ENCODE results near the gene OTUB2. TPM values are rescaled to one million over a fixed set of nuclear protein-coding genes. Genes with fewer than 3 reads are reported as not detected.

The OTUB2 gene
- total and polyA plus RNA-seq, 4 donors = 0.28 to 0.92 (median 0.63) TPM

DNA sequence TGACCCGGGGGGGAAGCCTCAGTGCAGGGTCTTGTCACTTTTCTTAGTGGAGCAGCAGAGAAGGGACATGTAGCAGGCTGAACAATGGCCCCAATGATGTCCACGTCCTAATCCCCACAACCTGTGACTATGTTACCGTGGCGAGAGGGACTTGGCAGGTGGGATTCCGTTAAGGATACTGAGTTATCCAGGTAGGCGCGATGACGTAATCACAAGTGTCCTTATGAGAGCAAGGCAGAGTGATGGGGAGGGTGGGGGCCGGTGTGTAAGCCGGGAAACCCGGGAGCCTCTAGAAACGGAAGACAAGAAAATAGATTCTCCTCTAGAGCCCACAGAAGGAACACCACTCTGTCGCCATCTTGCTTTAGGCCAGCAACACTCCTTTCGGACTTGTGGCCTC lies 4.4 kb downstream of the OTUB2 start (continued):
- TF ChIP-seq, protein P1, sequence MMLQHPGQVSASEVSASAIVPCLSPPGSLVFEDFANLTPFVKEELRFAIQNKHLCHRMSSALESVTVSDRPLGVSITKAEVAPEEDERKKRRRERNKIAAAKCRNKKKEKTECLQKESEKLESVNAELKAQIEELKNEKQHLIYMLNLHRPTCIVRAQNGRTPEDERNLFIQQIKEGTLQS (IDR thresholded peaks at IDR 0.05) = no peak
- TF ChIP-seq RXRA (IDR thresholded peaks at IDR 0.05) = no peak

DNA sequence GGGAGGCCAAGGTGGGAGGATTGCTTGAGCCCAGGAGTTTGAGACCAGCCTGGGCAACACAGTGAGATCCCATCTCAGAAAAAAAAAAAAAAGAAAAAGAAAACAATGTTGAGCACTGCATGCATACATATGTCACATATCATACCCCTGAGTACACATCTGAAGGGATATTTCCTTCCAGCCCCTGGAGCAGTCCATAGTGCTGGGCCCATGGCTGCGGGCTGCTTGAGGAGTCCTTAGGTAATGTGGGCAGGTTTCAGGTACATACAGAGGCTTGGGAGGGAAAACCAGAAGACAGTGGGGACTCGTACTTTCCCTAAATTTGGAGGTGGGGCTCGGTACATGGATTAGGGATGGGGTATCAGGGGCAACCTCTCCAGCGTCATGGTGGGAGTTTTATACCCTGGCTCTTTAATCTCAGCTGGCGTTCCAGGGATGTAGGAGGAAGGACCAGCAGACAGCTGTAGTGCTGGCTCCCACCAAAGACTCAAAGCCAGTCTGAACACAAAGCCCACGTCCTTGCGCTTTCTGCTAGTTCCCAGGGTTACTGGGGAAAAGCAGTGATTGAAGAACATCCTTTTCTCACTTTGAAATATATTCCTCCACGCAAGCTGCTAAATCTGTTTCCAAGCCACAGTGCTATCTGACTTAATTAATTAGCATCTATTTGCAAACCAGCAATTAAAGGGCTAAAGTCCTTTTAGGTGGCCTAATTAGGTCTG lies 5.2 kb downstream of the OTUB2 start:
- Histone ChIP-seq H3K27ac (ENCODE audit: low read depth in 1 of 2, low read length in 2 of 2) (no peak overlapping the region), H3K4me3 (ENCODE audit: low read depth in 1 of 3, low read length in 3 of 3) (no peak overlapping the region), H3K9ac (ENCODE audit: low read depth in 1 of 2, low read length in 2 of 2) (no peak overlapping the region), H3K27me3 (ENCODE audit: control insufficient read depth in 4 of 4, insufficient read depth in 4 of 4, low read length in 3 of 4) (no peaks in the 10 kb centered on the region), H3K36me3 (ENCODE audit: control insufficient read depth in 4 of 4, insufficient read depth in 3 of 4, low read depth in 1 of 4, low read length in 3 of 4) (no peaks in the 10 kb centered on the region), H3K4me1 (ENCODE audit: control insufficient read depth in 4 of 4, insufficient read depth in 4 of 4, low read length in 3 of 4) (peaks cover 2 to 14% (median 7%) of the 10 kb centered on the region in 4 donors), H3K9me3 (ENCODE audit: control insufficient read depth in 4 of 4, low read length in 3 of 4) (no peaks in the 10 kb centered on the region)
- DNase-seq (ENCODE audit: low spot score) = no peak
- no peak for TF ChIP-seq RAD21 (IDR thresholded peaks at IDR 0.05)
- TF ChIP-seq SP1 (IDR thresholded peaks at IDR 0.05) = no peak
- no peak for TF ChIP-seq JUND (IDR thresholded peaks at IDR 0.05)
- no peak for TF ChIP-seq RXRA (IDR thresholded peaks at IDR 0.05)
- TF ChIP-seq, protein P1 (IDR thresholded peaks at IDR 0.05) = no peak
- TF ChIP-seq HNF4G (IDR thresholded peaks at IDR 0.05) = no peak
- no peak for TF ChIP-seq YY1 (IDR thresholded peaks at IDR 0.05)
- TF ChIP-seq, protein P2, sequence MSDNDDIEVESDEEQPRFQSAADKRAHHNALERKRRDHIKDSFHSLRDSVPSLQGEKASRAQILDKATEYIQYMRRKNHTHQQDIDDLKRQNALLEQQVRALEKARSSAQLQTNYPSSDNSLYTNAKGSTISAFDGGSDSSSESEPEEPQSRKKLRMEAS (IDR thresholded peaks at IDR 0.05) = no peak
- no peak for TF ChIP-seq NR2F2 (IDR thresholded peaks at IDR 0.05)
- TF ChIP-seq FOXA2 (IDR thresholded peaks at IDR 0.05) = no peak
- TF ChIP-seq, protein P3, sequence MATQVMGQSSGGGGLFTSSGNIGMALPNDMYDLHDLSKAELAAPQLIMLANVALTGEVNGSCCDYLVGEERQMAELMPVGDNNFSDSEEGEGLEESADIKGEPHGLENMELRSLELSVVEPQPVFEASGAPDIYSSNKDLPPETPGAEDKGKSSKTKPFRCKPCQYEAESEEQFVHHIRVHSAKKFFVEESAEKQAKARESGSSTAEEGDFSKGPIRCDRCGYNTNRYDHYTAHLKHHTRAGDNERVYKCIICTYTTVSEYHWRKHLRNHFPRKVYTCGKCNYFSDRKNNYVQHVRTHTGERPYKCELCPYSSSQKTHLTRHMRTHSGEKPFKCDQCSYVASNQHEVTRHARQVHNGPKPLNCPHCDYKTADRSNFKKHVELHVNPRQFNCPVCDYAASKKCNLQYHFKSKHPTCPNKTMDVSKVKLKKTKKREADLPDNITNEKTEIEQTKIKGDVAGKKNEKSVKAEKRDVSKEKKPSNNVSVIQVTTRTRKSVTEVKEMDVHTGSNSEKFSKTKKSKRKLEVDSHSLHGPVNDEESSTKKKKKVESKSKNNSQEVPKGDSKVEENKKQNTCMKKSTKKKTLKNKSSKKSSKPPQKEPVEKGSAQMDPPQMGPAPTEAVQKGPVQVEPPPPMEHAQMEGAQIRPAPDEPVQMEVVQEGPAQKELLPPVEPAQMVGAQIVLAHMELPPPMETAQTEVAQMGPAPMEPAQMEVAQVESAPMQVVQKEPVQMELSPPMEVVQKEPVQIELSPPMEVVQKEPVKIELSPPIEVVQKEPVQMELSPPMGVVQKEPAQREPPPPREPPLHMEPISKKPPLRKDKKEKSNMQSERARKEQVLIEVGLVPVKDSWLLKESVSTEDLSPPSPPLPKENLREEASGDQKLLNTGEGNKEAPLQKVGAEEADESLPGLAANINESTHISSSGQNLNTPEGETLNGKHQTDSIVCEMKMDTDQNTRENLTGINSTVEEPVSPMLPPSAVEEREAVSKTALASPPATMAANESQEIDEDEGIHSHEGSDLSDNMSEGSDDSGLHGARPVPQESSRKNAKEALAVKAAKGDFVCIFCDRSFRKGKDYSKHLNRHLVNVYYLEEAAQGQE (IDR thresholded peaks at IDR 0.05) = no peak
- 95% methylated on average over 8 of the region's 8 CpGs for WGBS

DNA sequence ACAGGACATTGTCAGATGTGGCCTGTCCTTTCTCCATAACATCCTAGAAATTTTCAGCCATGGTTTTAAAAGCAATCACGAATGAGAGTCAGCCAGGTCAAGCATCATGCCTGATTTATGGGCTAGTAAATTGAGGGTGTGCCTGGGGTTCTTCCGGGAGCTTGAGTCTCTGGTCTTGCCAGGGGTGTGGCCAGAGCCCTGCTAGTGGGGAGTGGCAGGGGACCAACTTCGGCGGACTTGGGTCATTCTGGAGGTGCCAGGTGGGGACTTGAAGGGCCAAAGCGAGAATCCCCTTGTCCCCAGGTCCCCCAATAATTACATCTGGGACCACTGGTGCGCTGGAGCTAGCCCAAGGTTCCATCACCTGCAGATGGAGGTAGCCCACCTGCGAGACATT lies 5.7 kb downstream of the OTUB2 start:
- 87% methylated on average over 7 of the region's 7 CpGs for WGBS
- Histone ChIP-seq H3K9me3 (ENCODE audit: control insufficient read depth in 4 of 4, low read length in 3 of 4) (no peaks in the 10 kb centered on the region), H3K4me1 (ENCODE audit: control insufficient read depth in 4 of 4, insufficient read depth in 4 of 4, low read length in 3 of 4) (peaks cover 1 to 9% (median 6%) of the 10 kb centered on the region in 4 donors), H3K27ac (ENCODE audit: low read depth in 1 of 2, low read length in 2 of 2) (no peak overlapping the region), H3K27me3 (ENCODE audit: control insufficient read depth in 4 of 4, insufficient read depth in 4 of 4, low read length in 3 of 4) (no peaks in the 10 kb centered on the region), H3K36me3 (ENCODE audit: control insufficient read depth in 4 of 4, insufficient read depth in 3 of 4, low read depth in 1 of 4, low read length in 3 of 4) (no peaks in the 10 kb centered on the region), H3K9ac (ENCODE audit: low read depth in 1 of 2, low read length in 2 of 2) (no peak overlapping the region), H3K4me3 (ENCODE audit: low read depth in 1 of 3, low read length in 3 of 3) (no peak overlapping the region)
- TF ChIP-seq, protein P4, sequence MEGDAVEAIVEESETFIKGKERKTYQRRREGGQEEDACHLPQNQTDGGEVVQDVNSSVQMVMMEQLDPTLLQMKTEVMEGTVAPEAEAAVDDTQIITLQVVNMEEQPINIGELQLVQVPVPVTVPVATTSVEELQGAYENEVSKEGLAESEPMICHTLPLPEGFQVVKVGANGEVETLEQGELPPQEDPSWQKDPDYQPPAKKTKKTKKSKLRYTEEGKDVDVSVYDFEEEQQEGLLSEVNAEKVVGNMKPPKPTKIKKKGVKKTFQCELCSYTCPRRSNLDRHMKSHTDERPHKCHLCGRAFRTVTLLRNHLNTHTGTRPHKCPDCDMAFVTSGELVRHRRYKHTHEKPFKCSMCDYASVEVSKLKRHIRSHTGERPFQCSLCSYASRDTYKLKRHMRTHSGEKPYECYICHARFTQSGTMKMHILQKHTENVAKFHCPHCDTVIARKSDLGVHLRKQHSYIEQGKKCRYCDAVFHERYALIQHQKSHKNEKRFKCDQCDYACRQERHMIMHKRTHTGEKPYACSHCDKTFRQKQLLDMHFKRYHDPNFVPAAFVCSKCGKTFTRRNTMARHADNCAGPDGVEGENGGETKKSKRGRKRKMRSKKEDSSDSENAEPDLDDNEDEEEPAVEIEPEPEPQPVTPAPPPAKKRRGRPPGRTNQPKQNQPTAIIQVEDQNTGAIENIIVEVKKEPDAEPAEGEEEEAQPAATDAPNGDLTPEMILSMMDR (IDR thresholded peaks at IDR 0.05; ENCODE audit: low read depth, low read length, missing input control) = no peak
- TF ChIP-seq, protein P1 (IDR thresholded peaks at IDR 0.05) = no peak
- TF ChIP-seq FOXA1 (IDR thresholded peaks at IDR 0.05) = no peak
- no peak for TF ChIP-seq RXRA (IDR thresholded peaks at IDR 0.05)
- TF ChIP-seq SP1 (IDR thresholded peaks at IDR 0.05) = no peak
- TF ChIP-seq HNF4A (conservative IDR thresholded peaks at IDR 0.05) = no peak
- TF ChIP-seq YY1 (IDR thresholded peaks at IDR 0.05) = no peak
- no peak for TF ChIP-seq EGR1 (IDR thresholded peaks at IDR 0.05; ENCODE audit: low read depth in 2 of 2)
- TF ChIP-seq GABPA (IDR thresholded peaks at IDR 0.05 in 1 of 2, conservative IDR thresholded peaks at IDR 0.05 in 1 of 2) = no peak
- no peak for TF ChIP-seq JUND (IDR thresholded peaks at IDR 0.05)
- TF ChIP-seq, protein P3 (IDR thresholded peaks at IDR 0.05) = no peak
- TF ChIP-seq, protein P2 (IDR thresholded peaks at IDR 0.05) = no peak
- no peak for TF ChIP-seq TAF1 (conservative IDR thresholded peaks at IDR 0.05)
- no peak for DNase-seq (ENCODE audit: low spot score)
